ENCODE data around the gene ZNF497. TPM values are rescaled to one million over a fixed set of nuclear protein-coding genes. Genes with fewer than 3 reads are reported as not detected.

The ZNF497 gene
- polyA plus RNA-seq, 1 of the 3 experiments (the other 2 are of a cell fraction) = 1.1 TPM

DNA sequence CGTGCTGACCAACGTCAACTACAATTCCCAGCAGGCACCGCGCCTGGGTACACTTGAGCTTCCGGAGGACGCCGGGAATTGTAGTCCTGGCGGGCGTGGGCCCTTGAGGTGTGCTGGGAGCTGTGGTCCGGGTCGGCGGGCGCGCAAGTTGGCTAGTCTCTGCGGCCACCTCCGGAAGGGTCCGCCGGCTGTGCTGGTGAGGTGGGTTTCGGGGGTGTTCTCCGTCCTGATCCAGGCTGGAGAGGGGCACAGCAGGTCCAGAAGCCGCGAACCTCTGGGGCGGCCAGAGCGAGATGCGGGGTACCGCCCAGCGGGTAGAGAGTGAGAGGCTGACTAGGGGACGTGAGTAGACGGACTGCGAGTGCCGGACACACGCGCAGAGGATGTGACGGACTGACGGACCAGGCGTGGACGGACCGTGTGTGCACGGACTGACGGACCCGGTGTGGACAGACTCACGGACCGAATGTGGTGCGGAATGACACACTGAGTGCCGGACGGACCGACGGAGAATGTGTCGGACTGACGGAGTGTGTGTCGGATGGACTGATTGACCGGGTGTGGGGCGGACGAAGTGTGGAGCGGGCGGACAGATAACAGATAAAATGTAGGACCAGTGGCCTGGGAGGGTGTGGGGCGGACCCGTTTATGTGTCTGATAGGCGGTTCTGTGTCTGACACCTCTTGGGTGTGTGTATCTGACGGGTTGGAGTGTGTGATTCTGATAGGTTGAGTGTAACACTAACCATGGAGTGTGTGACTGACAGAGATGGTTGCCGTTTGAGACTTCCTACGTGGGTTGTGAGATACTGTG is 35.4 kb downstream of the ZNF497 start, which contains the start of gene ZSCAN22:
Gene ZSCAN22, plus strand, starts transcription at position 81 of the 813 bp plus-strand sequence. CDS start 7,809 bp downstream, outside the sequence.
- H2AFZ ChIP-seq (ENCODE audit: low read depth) = peak within 1 kb of the TSS; percentile 87
- H3K27ac ChIP-seq (ENCODE audit: low read depth in 2 of 2, low read length in 1 of 2) = peak within 1 kb of the TSS; percentile 83 to 90
- H3F3A ChIP-seq (replicated peaks; ENCODE audit: insufficient read depth) = no peaks in the 10 kb centered on the region
- ChIA-PET POLR2A (interaction anchor here (0.6 to 1.6 kb wide), 7 partner anchors 13 to 192 kb away, joined by 3 to 13 read pairs (median 8); partner anchors contain the start of genes ERVK3-1, ZBTB45, ZNF497 and ZNF8), CTCF (interaction anchor here (1.0 to 3.7 kb wide), 4 partner anchors 19 to 193 kb away, joined by 3 to 17 read pairs (median 3); partner anchors contain the start of gene ZBTB45)
- 1% methylated on average over 39 of the region's 62 CpGs for WGBS (ENCODE audit: low lambda C conversion rate)
- H3K9me2 ChIP-seq = no peaks in the 10 kb centered on the region
- H3K9me3 ChIP-seq = no peaks in the 10 kb centered on the region
- peaks cover 0 to 2% of the 10 kb centered on the region in 2 experiments for H3K36me3 ChIP-seq (replicated peaks in 1 of 2; ENCODE audit: control insufficient read depth in 1 of 2, insufficient read depth in 2 of 2, low read length in 1 of 2)
- peak within 1 kb of the TSS; percentile 91 for H3K9ac ChIP-seq
- DNase-seq = peak; percentile 94
- peak within 1 kb of the TSS; percentile 92 for H3K4me2 ChIP-seq
- H3K4me1 ChIP-seq (ENCODE audit: control insufficient read depth in 1 of 2, insufficient read depth in 2 of 2, low read depth in 1 of 2, low read length in 1 of 2) = peaks cover 0 to 19% of the 10 kb centered on the region in 2 experiments; a peak in 1 of 4 replicates
- peaks cover 54% of the 10 kb centered on the region for H3K79me2 ChIP-seq (ENCODE audit: insufficient read depth)
- H4K20me1 ChIP-seq (ENCODE audit: insufficient read depth) = no peaks in the 10 kb centered on the region
- H3K4me3 ChIP-seq (ENCODE audit: low read depth in 2 of 2, low read length in 1 of 2) = peak within 1 kb of the TSS; percentile 70 to 89
- no peaks in the 10 kb centered on the region for H3K27me3 ChIP-seq (ENCODE audit: insufficient read depth)
- TF ChIP-seq SMC3 (IDR thresholded peaks at IDR 0.05; ENCODE audit: low read depth, low read length) (no peak), MAX (IDR thresholded peaks at IDR 0.05; ENCODE audit: low read depth) (peak; percentile 89), TEAD4 (IDR thresholded peaks at IDR 0.05; ENCODE audit: borderline replicate concordance, insufficient read depth) (no peak), TCF12 (IDR thresholded peaks at IDR 0.05) (no peak), FOSL2 (IDR thresholded peaks at IDR 0.05; ENCODE audit: borderline replicate concordance, low read depth) (no peak), EP300 (IDR thresholded peaks at IDR 0.05; ENCODE audit: borderline replicate concordance in 1 of 2, low read depth in 1 of 2, low read length in 1 of 2) (no peak; a peak in 1 of 4 replicates), PBX3 (IDR thresholded peaks at IDR 0.05) (peak; percentile 16; the same call in 1 of the 2 replicates), GATA2 (CRISPR knock-in tag; IDR thresholded peaks at IDR 0.05) (no peak), RCOR1 (IDR thresholded peaks at IDR 0.05; ENCODE audit: low read length) (peak; percentile 32; the same call in 1 of the 2 replicates), NRF1 (IDR thresholded peaks at IDR 0.05; ENCODE audit: low read depth, low read length) (no peak), FOXJ3 (CRISPR knock-in tag; IDR thresholded peaks at IDR 0.05) (peak; percentile 82), MXI1 (IDR thresholded peaks at IDR 0.05; ENCODE audit: low read depth, low read length) (peak; percentile 89), CHD2 (IDR thresholded peaks at IDR 0.05; ENCODE audit: low read length, partially characterized antibody) (peak; percentile 83), EZH2phosphoT487 (IDR thresholded peaks at IDR 0.05; ENCODE audit: borderline replicate concordance, low read depth) (no peak), REST (IDR thresholded peaks at IDR 0.05; ENCODE audit: low read depth, low read length) (no peak; the same call in 1 of the 2 replicates), RAD21 (IDR thresholded peaks at IDR 0.05; ENCODE audit: low read length) (no peak), ELF1 (IDR thresholded peaks at IDR 0.05) (peak; percentile 68), CTCF (IDR thresholded peaks at IDR 0.05) (no peak), GABPA (IDR thresholded peaks at IDR 0.05; ENCODE audit: low read depth) (peak; percentile 91), POLR2AphosphoS5 (IDR thresholded peaks at IDR 0.05; ENCODE audit: low read depth, low read length) (peak; percentile 50), TAF1 (IDR thresholded peaks at IDR 0.05; ENCODE audit: borderline replicate concordance, low read depth, low read length) (0 out of 2 replicates have a peak, but pooled peaks have one; percentile 66), SIN3A (IDR thresholded peaks at IDR 0.05; ENCODE audit: borderline replicate concordance, low read depth, low read length) (peak; percentile 95; the same call in 1 of the 2 replicates), FOXM1 (IDR thresholded peaks at IDR 0.05; ENCODE audit: low read depth) (no peak), YY1 (IDR thresholded peaks at IDR 0.05; ENCODE audit: low read depth) (peak; percentile 39; the same call in 1 of the 2 replicates)
- TF ChIP-seq, protein P1, sequence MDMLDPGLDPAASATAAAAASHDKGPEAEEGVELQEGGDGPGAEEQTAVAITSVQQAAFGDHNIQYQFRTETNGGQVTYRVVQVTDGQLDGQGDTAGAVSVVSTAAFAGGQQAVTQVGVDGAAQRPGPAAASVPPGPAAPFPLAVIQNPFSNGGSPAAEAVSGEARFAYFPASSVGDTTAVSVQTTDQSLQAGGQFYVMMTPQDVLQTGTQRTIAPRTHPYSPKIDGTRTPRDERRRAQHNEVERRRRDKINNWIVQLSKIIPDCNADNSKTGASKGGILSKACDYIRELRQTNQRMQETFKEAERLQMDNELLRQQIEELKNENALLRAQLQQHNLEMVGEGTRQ (IDR thresholded peaks at IDR 0.05; ENCODE audit: borderline replicate concordance, low read depth, low read length) = no peak

Measured in SK-N-SH (cell line).